ENCODE measurements around the gene COL2A1. TPM values are rescaled to one million over a fixed set of nuclear protein-coding genes. Genes with fewer than 3 reads are reported as not detected.

Gene COL2A1
- total RNA-seq, 1 experiment from 2014 or later, result 10.8 TPM

DNA sequence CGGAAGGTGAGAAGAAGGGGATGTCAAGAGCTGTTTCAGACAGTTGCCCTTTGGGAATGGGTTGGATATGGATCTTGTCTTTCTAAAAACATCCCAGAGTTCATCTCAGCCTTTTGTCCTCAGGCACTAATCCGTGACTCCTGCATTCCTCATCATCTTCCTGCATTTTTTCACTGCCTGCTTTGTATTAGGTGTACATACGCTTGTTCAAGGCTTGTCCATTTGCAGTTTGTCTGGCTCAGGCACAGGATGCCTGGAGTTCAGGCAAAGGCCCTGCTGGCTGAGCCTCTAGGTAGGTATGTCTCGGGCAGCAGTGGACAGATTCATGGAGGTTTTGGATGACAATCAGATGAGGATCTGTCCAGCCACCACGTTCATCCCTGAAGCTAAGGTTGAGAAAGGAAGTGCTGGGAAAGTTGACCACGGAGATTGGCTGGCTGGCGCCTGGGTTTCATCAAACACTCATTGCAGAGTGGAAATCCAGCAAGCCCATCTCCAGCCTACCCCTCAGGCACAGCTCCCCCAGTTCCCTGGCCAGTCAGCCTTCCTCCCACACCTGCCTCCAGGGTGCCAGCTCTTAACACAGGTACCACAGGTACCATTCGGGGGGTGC, 53.3 kb downstream of the COL2A1 start:
- Mint-ChIP-seq H3K36me3 (ENCODE audit: insufficient read depth in 1 of 3, low read depth in 3 of 3) (no peaks in the 10 kb centered on the region), H3K9me3 (no peaks in the 10 kb centered on the region), H3K27me3 (ENCODE audit: low read depth) (peaks cover 26% of the 10 kb centered on the region), H3K4me1 (peaks cover 16 to 20% of the 10 kb centered on the region in 2 experiments), H3K27ac (no peak overlapping the region), H3K4me3 (no peak overlapping the region)
- Histone ChIP-seq H3K27ac (ENCODE audit: insufficient read length, low read depth, low read length) (no peak overlapping the region), H3K9me3 (ENCODE audit: control insufficient read depth, low read depth, low read length) (no peaks in the 10 kb centered on the region), H3K9ac (ENCODE audit: extremely low read depth, insufficient read length, low read length) (no peak overlapping the region), H4K20me1 (ENCODE audit: control insufficient read depth, insufficient read depth, insufficient read length) (no peaks in the 10 kb centered on the region), H2BK15ac (ENCODE audit: low read depth, low read length) (no peak overlapping the region), H4K8ac (replicated peaks; ENCODE audit: insufficient read length, low read depth, low read length) (no peak overlapping the region), H2BK20ac (ENCODE audit: low read depth, low read length, poor library complexity, severe bottlenecking) (no peak overlapping the region), H2BK120ac (ENCODE audit: low read depth, low read length, poor library complexity, severe bottlenecking) (no peak overlapping the region), H2AFZ (ENCODE audit: low read length) (no peak overlapping the region), H3K23ac (ENCODE audit: insufficient read length, low read depth, low read length) (no peak overlapping the region), H3K18ac (ENCODE audit: insufficient read length, low read depth, low read length) (no peak overlapping the region), H2AK5ac (ENCODE audit: insufficient read length, low read length) (no peak overlapping the region), H2BK5ac (ENCODE audit: insufficient read length, low read length) (no peak overlapping the region), H3K4ac (ENCODE audit: low read depth, low read length) (no peak overlapping the region), H2BK12ac (ENCODE audit: insufficient read length, low read depth, low read length) (no peak overlapping the region), H3K27me3 (ENCODE audit: insufficient read depth, low read length) (no peaks in the 10 kb centered on the region), H3K4me1 (ENCODE audit: insufficient read depth, low read length) (no peaks in the 10 kb centered on the region), H3K23me2 (ENCODE audit: insufficient read length, low read depth, low read length, poor library complexity, severe bottlenecking) (no peaks in the 10 kb centered on the region), H3K79me2 (ENCODE audit: insufficient read depth, low read length) (no peaks in the 10 kb centered on the region), H3K56ac (ENCODE audit: insufficient read length, low read depth, low read length) (no peak overlapping the region), H3K79me1 (ENCODE audit: insufficient read depth, low read depth, low read length, poor library complexity, severe bottlenecking) (no peaks in the 10 kb centered on the region), H4K5ac (ENCODE audit: insufficient read length, low read depth, low read length) (no peak overlapping the region), H3K4me2 (ENCODE audit: insufficient read depth, insufficient read length, low read length) (no peak overlapping the region), H3T11ph (ENCODE audit: low read length) (no peak overlapping the region), H3K14ac (ENCODE audit: insufficient read depth, low read length) (no peak overlapping the region), H4K91ac (ENCODE audit: insufficient read length, low read depth, low read length) (no peak overlapping the region)
- no CpG with 5 or more reads among the region's 8 CpGs for WGBS (ENCODE audit: extremely low coverage, insufficient read length, low lambda C conversion rate)
- no peak for DNase-seq
- TF ChIP-seq, protein P1, sequence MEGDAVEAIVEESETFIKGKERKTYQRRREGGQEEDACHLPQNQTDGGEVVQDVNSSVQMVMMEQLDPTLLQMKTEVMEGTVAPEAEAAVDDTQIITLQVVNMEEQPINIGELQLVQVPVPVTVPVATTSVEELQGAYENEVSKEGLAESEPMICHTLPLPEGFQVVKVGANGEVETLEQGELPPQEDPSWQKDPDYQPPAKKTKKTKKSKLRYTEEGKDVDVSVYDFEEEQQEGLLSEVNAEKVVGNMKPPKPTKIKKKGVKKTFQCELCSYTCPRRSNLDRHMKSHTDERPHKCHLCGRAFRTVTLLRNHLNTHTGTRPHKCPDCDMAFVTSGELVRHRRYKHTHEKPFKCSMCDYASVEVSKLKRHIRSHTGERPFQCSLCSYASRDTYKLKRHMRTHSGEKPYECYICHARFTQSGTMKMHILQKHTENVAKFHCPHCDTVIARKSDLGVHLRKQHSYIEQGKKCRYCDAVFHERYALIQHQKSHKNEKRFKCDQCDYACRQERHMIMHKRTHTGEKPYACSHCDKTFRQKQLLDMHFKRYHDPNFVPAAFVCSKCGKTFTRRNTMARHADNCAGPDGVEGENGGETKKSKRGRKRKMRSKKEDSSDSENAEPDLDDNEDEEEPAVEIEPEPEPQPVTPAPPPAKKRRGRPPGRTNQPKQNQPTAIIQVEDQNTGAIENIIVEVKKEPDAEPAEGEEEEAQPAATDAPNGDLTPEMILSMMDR (conservative IDR thresholded peaks at IDR 0.05), result no peak

All from H9 (cell line).